Activated CD4-positive, alpha-beta T cell treated with anti-CD3 and anti-CD28 coated beads for 1 hour (primary cell): ENCODE data around the gene ATL3.
"Not testable (repeated sequence)": the region's sequence is repeated elsewhere in the genome, so short reads cannot be mapped to it uniquely, and the experiment has no call there.

Source experiments
- DNase-seq: peaks from one replicate; pipeline ENCODE4 v3.0.0-alpha.2; 2020

ATL3 gene

GRCh38 chr11:63680834-63681320 lies 9.7 kb upstream of the ATL3 start:
- no peak for DNase-seq

GRCh38 chr11:63673579-63673978 lies 2.4 kb upstream of the ATL3 start:
- DNase-seq = no peak

- DNase-seq = no peak
These were observed 1.9 kb upstream of the ATL3 start for GRCh38 chr11:63672936-63673539.

- DNase-seq = no peak
These were observed 934 bp upstream of the ATL3 start for GRCh38 chr11:63672156-63672463.

GRCh38 chr11:63670433-63671321 lies 499 bp downstream of the ATL3 start:
- DNase-seq = peak; percentile 11

- DNase-seq = no peak
These were observed 1.1 kb downstream of the ATL3 start for GRCh38 chr11:63670096-63670432.

- no peak for DNase-seq
These were observed 3.0 kb downstream of the ATL3 start for GRCh38 chr11:63667995-63668795.

GRCh38 chr11:63666874-63667273 lies 4.3 kb downstream of the ATL3 start:
- DNase-seq = no peak

GRCh38 chr11:63663809-63664208 lies 7.4 kb downstream of the ATL3 start:
- no peak for DNase-seq

GRCh38 chr11:63660972-63661371 lies 10.2 kb downstream of the ATL3 start:
- DNase-seq = no peak

- no peak for DNase-seq
These were observed 18.5 kb downstream of the ATL3 start for GRCh38 chr11:63652671-63653070.

- no peak for DNase-seq
These were observed 28.0 kb downstream of the ATL3 start for GRCh38 chr11:63643205-63643604.

- DNase-seq = no peak
These were observed 29.4 kb downstream of the ATL3 start for GRCh38 chr11:63641727-63642126.

GRCh38 chr11:63639199-63639832 lies 31.9 kb downstream of the ATL3 start:
- no peak for DNase-seq

- not testable (repeated sequence) for DNase-seq
These were observed 32.7 kb downstream of the ATL3 start for GRCh38 chr11:63638436-63638835.

GRCh38 chr11:63635762-63636465 lies 35.3 kb downstream of the ATL3 start:
- peak; percentile 56 for DNase-seq

- DNase-seq = no peak
These were observed 41.8 kb downstream of the ATL3 start for GRCh38 chr11:63629426-63629825.

GRCh38 chr11:63623513-63624140 lies 47.5 kb downstream of the ATL3 start:
- no peak for DNase-seq

GRCh38 chr11:63622323-63622722 lies 48.9 kb downstream of the ATL3 start:
- no peak for DNase-seq

GRCh38 chr11:63621071-63621470 lies 50.1 kb downstream of the ATL3 start:
- DNase-seq = no peak

- DNase-seq = no peak
These were observed 51.2 kb downstream of the ATL3 start for GRCh38 chr11:63619967-63620366.

GRCh38 chr11:63617686-63618085 lies 53.5 kb downstream of the ATL3 start:
- not testable (repeated sequence) for DNase-seq
